Ovary (tissue), 9 donors: Measurements from ENCODE around the gene TYW1. TPM values are rescaled to one million over a fixed set of nuclear protein-coding genes. Genes with fewer than 3 reads are reported as not detected.
"Not testable (repeated sequence)": the region's sequence is repeated elsewhere in the genome, so short reads cannot be mapped to it uniquely, and the experiment has no call there.

ENCODE experiments used
- DNase-seq, 5 donors: peaks; one replicate each; pipeline ENCODE4 v3.0.0-alpha.2; 2019 to 2020
- H3K27ac ChIP-seq, 2 donors: fragments of 200-600 bp; one replicate each; pipeline versions ENCODE4 v1.5.1 to v1.8.0; 2019 to 2022
- H3K27me3 ChIP-seq: fragments of 200-600 bp; one replicate; pipeline ENCODE4 v1.8.0; 2022
- H3K36me3 ChIP-seq: fragments of 200-600 bp; sonication (generic); one replicate; pipeline ENCODE4 v1.5.1; 2019
- H3K4me1 ChIP-seq: one replicate; pipeline ENCODE4 v1.8.1; 2013; ENCODE audit warnings: mild to moderate bottlenecking, moderate library complexity; ENCODE audit not compliant: insufficient read depth
- H3K4me3 ChIP-seq: fragments of 200-600 bp; sonication (generic); one replicate; pipeline ENCODE4 v1.5.1; 2017
- H3K9me3 ChIP-seq, 2 donors: fragments of 200-600 bp in 1 of 2; sonication (generic) in 1 of 2; one replicate each; pipeline versions ENCODE4 v1.5.1 to v1.8.1; 2013 to 2019; ENCODE audit warnings: mild to moderate bottlenecking in 1 of 2, moderate library complexity in 1 of 2
- EP300 ChIP-seq: sonication (generic); formaldehyde crosslinking; IDR thresholded peaks from one replicate; pipeline ENCODE4 v1.6.1; 2017; ENCODE audit warnings: antibody characterized with exemption
- POLR2A ChIP-seq: fragments of 450-650 bp; IDR thresholded peaks from one replicate; pipeline ENCODE4 v1.6.1; 2017; ENCODE audit warnings: antibody characterized with exemption, mild to moderate bottlenecking, moderate library complexity
- WGBS, 3 donors: extraction: QIAGEN DNeasy Blood & Tissue Kit in 1 of 3; methylation state at CpG; one replicate each; pipeline versions ENCODE4 v1.1.5 to v1.1.7; 2013 to 2017; 5-methylcytosine and 5-hydroxymethylcytosine counted together
- intact Hi-C, 4 donors: fragments of 100-400 bp; cut with DNase I; formaldehyde crosslinking; loops; one replicate each; pipeline versions ENCODE4 v1.11.0 to v1.15.1; 2022 to 2023
- polyA plus RNA-seq, 2 donors: library from polyadenylated mRNA; stranded (reverse); fragments of 200-250 nt in 1 of 2; fragments of 350-450 nt in 1 of 2; fragmentation: Illumina TruSeq in 1 of 2; extraction: RNeasy Lipid Tissue Mini Kit (QIAGEN cat#74804) in 1 of 2; gene quantifications; one replicate each; pipeline ENCODE4 v1.2.3, GENCODE V29; 2013 to 2014
- total RNA-seq, 7 donors: library from RNA; depleted of rRNA in 2 of 7; stranded (reverse); fragments of >200 nt in 2 of 7; fragmentation: NEBNext Ultra II Directional in 3 of 7; extraction: Animal tissue kit (Norgen Biotek cat#: 25700) in 3 of 7; gene quantifications; one replicate each; pipeline versions ENCODE4 v1.1.0 to v1.2.4, GENCODE V29; 2016 to 2023
- TF ChIP-seq, protein P1 (sequence below), 3 donors: fragments of 450-650 bp in 2 of 3; fragments of 200-600 bp in 1 of 3; IDR thresholded peaks; one replicate each; pipeline versions ENCODE4 v1.5.1 to v1.8.0; 2016 to 2022; ENCODE audit warnings: antibody characterized with exemption in 3 of 3, mild to moderate bottlenecking in 1 of 3
- donor health status: DM: no; HTN: no; CAD: no; lungs with moderate emphysema.
- donor health status: DM: no; HTN: no; CAD: no.
- donor health status: Bipolar disorder and iron deficiency.
- donor health status: DM: yes; HTN: yes; CAD: no.
- donor health status: DM: no; HTN: no; CAD: no.
- donor health status: DM: yes; HTN: yes; CAD: no.

The TYW1 gene
- total and polyA plus RNA-seq, 9 donors = 17.3 to 45.6 (median 22.4) TPM

DNA sequence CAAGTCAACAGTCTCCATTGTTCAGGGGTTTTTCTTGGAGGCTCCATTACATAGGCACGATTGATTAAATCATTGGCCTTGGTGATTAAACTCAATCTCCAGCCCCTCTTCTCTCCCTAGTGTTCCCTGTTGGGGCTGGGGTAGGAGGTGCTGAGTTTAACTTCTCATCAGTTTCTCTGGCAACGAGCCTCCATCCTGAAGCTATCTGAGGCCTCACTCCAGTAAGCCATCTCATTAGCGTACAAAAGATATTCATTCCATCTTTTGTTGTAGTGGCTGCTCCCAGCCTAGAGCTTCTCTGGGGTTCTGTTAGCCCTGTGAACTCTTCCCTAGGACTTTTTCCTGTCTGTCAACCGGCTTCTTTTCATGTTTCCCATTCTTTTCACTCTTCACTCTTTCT, 11.6 kb downstream of the TYW1 start:
- intact Hi-C loops = no loop called here
- 88 to 90% (median 90%) methylated on average over 4 of the region's 4 CpGs for WGBS, 3 donors
- H3K36me3 ChIP-seq = no peaks in the 10 kb centered on the region
- no peak for DNase-seq
- no peak overlapping the region for H3K4me3 ChIP-seq
- no peak for TF ChIP-seq POLR2A
- TF ChIP-seq, protein P1, sequence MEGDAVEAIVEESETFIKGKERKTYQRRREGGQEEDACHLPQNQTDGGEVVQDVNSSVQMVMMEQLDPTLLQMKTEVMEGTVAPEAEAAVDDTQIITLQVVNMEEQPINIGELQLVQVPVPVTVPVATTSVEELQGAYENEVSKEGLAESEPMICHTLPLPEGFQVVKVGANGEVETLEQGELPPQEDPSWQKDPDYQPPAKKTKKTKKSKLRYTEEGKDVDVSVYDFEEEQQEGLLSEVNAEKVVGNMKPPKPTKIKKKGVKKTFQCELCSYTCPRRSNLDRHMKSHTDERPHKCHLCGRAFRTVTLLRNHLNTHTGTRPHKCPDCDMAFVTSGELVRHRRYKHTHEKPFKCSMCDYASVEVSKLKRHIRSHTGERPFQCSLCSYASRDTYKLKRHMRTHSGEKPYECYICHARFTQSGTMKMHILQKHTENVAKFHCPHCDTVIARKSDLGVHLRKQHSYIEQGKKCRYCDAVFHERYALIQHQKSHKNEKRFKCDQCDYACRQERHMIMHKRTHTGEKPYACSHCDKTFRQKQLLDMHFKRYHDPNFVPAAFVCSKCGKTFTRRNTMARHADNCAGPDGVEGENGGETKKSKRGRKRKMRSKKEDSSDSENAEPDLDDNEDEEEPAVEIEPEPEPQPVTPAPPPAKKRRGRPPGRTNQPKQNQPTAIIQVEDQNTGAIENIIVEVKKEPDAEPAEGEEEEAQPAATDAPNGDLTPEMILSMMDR (IDR thresholded peaks at IDR 0.05) = no peak
- TF ChIP-seq EP300 = no peak
- H3K27ac ChIP-seq = no peak overlapping the region
- H3K27me3 ChIP-seq = no peaks in the 10 kb centered on the region
- no peaks in the 10 kb centered on the region for H3K4me1 ChIP-seq
- H3K9me3 ChIP-seq = no peaks in the 10 kb centered on the region

DNA sequence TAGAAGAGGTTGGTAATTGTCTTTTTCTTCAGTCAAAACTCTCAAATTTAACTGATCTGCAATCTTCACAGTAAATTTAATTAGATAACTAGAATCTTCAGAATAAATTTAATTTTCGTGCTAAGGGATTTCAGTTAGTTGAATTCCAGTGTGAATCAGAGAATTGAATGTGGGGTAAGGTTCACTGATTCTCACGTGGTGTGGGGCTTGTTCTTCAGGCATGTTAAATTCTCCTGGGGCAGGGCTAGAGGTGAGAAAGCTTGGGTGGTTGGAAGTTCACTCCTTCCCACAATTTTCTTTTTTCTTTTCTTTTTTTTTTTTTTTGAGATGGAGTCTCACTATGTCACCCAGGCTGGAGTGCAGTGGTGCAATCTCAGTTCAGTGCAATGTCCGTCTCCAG, 13.0 kb downstream of the TYW1 start:
- H3K27me3 ChIP-seq, H3K4me3 ChIP-seq, H3K36me3 ChIP-seq, H3K27ac ChIP-seq, intact Hi-C loops, H3K4me1 ChIP-seq, DNase-seq, H3K9me3 ChIP-seq: not testable (repeated sequence)
- WGBS, 3 donors = 78 to 84% (median 81%) methylated on average over 3 of the region's 3 CpGs

DNA sequence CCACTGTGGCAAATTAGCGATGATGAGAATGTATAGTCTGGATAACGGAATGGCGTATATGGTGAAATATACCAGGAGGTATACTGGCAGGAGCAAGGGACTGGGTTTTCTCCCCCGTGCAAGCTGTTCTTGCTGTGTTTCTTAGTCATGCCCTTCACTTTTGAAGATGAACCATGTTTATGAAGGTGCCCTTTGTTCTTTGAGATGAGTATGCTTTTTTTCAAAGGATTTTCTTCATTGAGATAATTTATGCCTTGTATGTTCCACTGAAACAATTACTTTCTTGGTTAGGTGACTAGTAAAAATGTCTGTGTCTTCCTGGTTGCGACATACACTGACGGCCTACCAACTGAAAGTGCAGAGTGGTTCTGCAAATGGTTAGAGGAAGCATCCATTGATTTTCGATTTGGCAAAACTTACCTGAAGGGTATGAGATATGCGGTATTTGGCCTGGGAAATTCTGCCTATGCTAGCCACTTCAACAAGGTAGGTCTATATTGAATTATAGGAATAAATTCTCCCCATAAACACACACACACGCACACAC, 17.5 kb downstream of the TYW1 start:
- DNase-seq, intact Hi-C loops, H3K36me3 ChIP-seq, H3K9me3 ChIP-seq, H3K4me3 ChIP-seq, H3K4me1 ChIP-seq, H3K27me3 ChIP-seq, H3K27ac ChIP-seq: not testable (repeated sequence)
- 94 to 96% (median 96%) methylated on average over 9 of the region's 9 CpGs for WGBS, 3 donors

DNA sequence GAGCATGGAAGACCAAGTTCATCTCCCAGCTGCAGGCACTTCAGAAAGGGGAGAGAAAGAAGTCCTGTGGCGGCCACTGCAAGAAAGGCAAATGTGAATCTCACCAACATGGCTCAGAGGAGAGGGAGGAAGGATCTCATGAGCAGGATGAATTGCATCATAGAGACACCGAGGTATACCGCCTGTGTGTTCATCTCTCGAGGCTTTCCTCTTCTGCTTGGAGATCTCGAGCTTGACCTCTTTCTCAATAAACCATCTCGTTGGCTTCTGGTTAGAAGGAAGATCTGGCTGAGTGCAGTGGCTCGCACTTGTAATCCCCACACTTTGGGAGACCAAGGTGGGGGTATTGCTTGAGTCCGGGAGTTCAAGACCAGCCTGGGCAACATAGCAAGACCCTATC, 21.3 kb downstream of the TYW1 start:
- H3K27ac ChIP-seq, DNase-seq, H3K4me1 ChIP-seq, H3K36me3 ChIP-seq, intact Hi-C loops, H3K4me3 ChIP-seq, H3K9me3 ChIP-seq, H3K27me3 ChIP-seq: not testable (repeated sequence)
- WGBS, 3 donors = 93 to 94% (median 94%) methylated on average over 8 of the region's 8 CpGs

DNA sequence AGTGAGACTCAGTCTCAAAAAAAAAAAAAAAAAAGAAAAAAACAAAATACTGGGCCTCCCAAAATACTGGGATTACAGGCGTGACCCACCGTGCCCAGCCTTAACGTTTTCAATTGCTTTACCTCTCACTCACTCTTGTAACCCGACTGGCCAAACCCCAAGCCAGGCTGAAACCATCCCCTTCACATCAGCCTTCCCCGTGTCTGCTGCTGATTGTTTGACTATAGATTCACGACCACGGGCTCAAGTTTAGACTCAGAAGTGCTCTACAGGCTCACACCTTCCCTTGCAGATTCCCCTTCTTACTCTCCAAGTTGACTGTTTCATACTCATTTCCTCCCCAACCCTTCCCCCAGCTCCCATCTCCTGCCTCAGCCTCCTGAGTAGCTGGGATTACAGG, 22.3 kb downstream of the TYW1 start:
- no peak for TF ChIP-seq POLR2A
- TF ChIP-seq EP300 = no peak
- TF ChIP-seq, protein P1 (IDR thresholded peaks at IDR 0.05) = no peak
- no peak overlapping the region for H3K4me3 ChIP-seq
- intact Hi-C loops = no loop called here
- no peak for DNase-seq
- no peak overlapping the region for H3K27ac ChIP-seq
- WGBS, 3 donors = 74 to 85% (median 80%) methylated on average over 7 of the region's 7 CpGs
- H3K4me1 ChIP-seq = no peaks in the 10 kb centered on the region
- no peaks in the 10 kb centered on the region for H3K9me3 ChIP-seq
- no peaks in the 10 kb centered on the region for H3K36me3 ChIP-seq
- H3K27me3 ChIP-seq = no peaks in the 10 kb centered on the region

DNA sequence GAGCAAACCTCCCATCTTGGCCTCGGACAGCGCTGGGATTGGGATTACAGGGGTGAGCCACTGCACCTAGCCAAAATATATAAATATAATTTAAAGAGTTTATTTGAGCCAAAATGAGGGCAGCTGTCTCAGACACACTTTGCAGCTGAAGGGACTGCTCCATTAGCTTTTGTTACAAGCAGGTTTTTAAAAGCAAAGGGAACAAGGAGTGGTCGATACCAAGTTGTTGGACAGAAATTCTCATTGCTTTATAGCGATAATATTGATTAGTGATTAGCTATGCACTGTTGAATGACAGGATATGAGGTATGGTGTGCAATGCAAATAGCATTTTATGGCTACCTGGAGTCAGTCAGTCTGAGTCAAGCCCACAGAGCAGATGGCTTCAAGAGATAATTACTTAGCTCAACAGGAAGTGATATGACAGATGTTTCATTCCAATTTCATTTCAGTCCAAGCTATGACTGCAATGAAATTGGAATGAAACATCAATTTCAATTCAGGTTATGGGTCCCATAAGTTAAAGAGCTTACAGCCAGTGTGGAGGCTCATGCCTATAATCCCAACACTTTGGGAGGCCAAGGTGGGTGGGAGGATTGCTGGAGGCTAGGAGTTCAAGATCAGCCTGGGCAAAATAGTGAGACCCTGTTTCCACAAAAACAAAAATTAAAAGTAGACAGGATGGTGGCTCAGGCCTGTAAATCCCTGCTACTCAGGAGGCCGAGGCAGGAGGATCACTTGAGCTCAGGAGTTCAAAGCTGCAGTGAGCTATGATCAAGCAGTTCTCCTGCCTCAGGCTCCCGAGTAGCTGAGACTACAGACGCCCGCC, 23.1 kb downstream of the TYW1 start:
- DNase-seq = no peak
- no peaks in the 10 kb centered on the region for H3K4me1 ChIP-seq
- no peaks in the 10 kb centered on the region for H3K36me3 ChIP-seq
- H3K27me3 ChIP-seq = no peaks in the 10 kb centered on the region
- 76 to 84% (median 81%) methylated on average over 8 of the region's 8 CpGs for WGBS, 3 donors
- no peak overlapping the region for H3K4me3 ChIP-seq
- intact Hi-C loops = no loop called here
- H3K9me3 ChIP-seq = no peaks in the 10 kb centered on the region
- TF ChIP-seq EP300 = no peak
- TF ChIP-seq, protein P1 (IDR thresholded peaks at IDR 0.05) = no peak
- no peak for TF ChIP-seq POLR2A
- H3K27ac ChIP-seq = no peak overlapping the region
